IPS-18a (cell line): ENCODE results near the gene PRKACG.

ENCODE experiments used
- H3K27ac ChIP-seq: one replicate; pipeline ENCODE4 v1.5.1; 2013; ENCODE audit warnings: low read length
- H3K27me3 ChIP-seq: one replicate; pipeline ENCODE4 v1.6.1; 2013; ENCODE audit warnings: mild to moderate bottlenecking, low read length; ENCODE audit not compliant: control insufficient read depth, insufficient read depth
- H3K36me3 ChIP-seq: one replicate; pipeline ENCODE4 v1.6.1; 2013; ENCODE audit warnings: low read depth, low read length; ENCODE audit not compliant: control insufficient read depth
- H3K4me1 ChIP-seq: one replicate; pipeline ENCODE4 v1.6.1; 2013; ENCODE audit warnings: low read depth, low read length; ENCODE audit not compliant: control insufficient read depth
- H3K4me3 ChIP-seq: one replicate; pipeline ENCODE4 v1.5.1; 2013; ENCODE audit warnings: low read length
- H3K9ac ChIP-seq: one replicate; pipeline ENCODE4 v1.6.1; 2013; ENCODE audit warnings: mild to moderate bottlenecking, low read length, moderate library complexity
- H3K9me3 ChIP-seq: one replicate; pipeline ENCODE4 v1.6.1; 2013; ENCODE audit warnings: low read depth, low read length; ENCODE audit not compliant: control insufficient read depth

The PRKACG gene

DNA sequence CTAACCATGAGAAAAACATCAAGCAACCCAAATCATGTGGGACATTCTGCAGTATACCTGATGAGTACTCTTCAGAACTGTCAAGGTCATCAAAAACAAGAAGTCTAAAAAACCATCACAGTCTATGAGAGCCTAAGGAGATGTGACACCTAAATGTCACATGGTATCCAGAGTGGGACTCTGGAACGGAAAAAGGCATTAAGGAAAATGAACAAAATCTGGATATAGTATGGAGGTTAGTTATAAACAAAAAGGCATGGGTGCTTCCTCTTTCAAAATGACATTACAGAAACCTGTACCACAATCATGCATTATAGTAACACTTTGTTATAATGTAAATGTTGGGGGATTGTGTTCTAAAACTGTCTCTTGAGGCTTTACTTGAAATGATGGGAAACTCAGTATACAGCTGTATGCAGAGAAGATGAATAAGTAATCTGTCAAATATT, 47.4 kb downstream of the PRKACG start:
- Histone ChIP-seq H3K9me3 (no peaks in the 10 kb centered on the region), H3K4me3 (no peak overlapping the region), H3K27ac (no peak overlapping the region), H3K9ac (no peak overlapping the region), H3K36me3 (no peaks in the 10 kb centered on the region), H3K27me3 (no peaks in the 10 kb centered on the region), H3K4me1 (no peaks in the 10 kb centered on the region)

DNA sequence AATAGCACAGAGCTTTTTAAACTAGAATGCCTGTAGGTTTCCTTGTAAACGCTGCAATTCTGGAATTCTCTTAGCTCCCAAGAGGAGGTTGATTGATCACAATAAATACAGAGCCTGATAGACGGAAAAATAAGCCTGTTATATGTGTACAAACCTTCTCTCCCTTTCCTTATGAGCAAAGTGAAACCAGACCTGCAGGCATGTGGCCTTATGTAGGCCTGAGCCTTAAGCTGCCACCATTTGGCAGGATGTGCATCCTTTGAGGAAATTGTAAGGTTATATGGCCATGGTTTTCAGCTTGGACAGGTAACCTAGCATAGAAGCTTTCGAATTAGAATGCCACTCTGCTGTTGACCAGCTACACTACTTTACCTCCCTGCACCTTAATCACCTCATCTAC, 49.1 kb downstream of the PRKACG start:
- H3K36me3 ChIP-seq = no peaks in the 10 kb centered on the region
- no peak overlapping the region for H3K9ac ChIP-seq

DNA sequence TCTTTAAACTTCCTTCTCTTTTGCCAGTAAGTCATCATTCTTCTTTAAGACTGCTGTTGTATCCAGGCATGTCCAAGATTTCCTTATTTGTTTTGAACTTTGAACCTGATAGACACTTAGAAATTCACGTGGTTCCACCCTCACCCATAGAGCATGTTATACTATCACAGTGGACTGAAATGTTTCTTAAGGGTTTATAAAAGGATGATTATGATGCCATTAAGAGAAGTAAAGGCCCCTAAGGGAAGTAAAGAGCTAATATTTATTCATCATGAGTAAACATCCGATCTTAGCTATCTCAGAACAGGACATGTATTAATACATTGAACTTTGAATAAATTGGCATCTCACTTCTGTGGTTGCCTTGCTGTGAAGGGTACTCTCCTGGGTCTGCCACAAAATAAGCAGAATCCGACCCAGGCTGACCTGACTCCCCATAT, 49.8 kb downstream of the PRKACG start:
- Histone ChIP-seq H3K27ac (no peak overlapping the region), H3K4me3 (no peak overlapping the region), H3K36me3 (no peaks in the 10 kb centered on the region), H3K9me3 (no peaks in the 10 kb centered on the region), H3K27me3 (no peaks in the 10 kb centered on the region), H3K9ac (no peak overlapping the region), H3K4me1 (no peaks in the 10 kb centered on the region)

More for the DNA sequence above, 49.1 kb downstream of the PRKACG start:
- Histone ChIP-seq H3K27ac (no peak overlapping the region), H3K27me3 (no peaks in the 10 kb centered on the region), H3K9me3 (no peaks in the 10 kb centered on the region), H3K4me3 (no peak overlapping the region), H3K4me1 (no peaks in the 10 kb centered on the region)

DNA sequence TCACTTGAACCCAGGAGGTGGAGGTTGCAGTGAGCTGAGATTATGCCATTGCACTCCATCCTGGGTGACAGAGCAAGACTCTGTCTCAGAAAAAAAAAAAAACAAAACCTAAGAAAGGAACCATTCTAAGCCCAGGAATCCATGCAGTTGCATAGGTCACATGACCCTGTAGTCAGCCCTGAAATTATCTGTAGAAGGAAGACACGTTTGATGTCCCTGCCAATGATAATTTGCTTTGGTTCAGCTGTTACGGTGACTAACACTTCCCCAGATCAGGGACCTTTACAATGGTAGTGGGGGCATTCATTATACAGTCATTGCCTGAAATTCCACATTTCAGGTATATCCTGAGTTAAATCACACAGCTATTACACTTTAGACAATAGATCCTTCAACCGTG, 50.5 kb downstream of the PRKACG start:
- H3K4me3 ChIP-seq = no peak overlapping the region
- no peaks in the 10 kb centered on the region for H3K36me3 ChIP-seq
- no peaks in the 10 kb centered on the region for H3K27me3 ChIP-seq
- no peaks in the 10 kb centered on the region for H3K9me3 ChIP-seq
- no peaks in the 10 kb centered on the region for H3K4me1 ChIP-seq
- no peak overlapping the region for H3K9ac ChIP-seq
- no peak overlapping the region for H3K27ac ChIP-seq
